NT2/D1 (cell line): ENCODE measurements around the gene NSDHL.

ENCODE experiments used
- DNase-seq: peaks from one replicate; pipeline ENCODE4 v3.0.0-alpha.2; 2011; ENCODE audit warnings: low read depth, low spot score
- H3K27me3 ChIP-seq: 2 replicates; pipeline ENCODE4 v1.6.0; 2011; ENCODE audit warnings: mild to moderate bottlenecking; ENCODE audit not compliant: insufficient read length, insufficient read depth
- H3K36me3 ChIP-seq: 2 replicates; pipeline ENCODE4 v1.6.1; 2011; ENCODE audit warnings: mild to moderate bottlenecking, low read length, mixed read lengths; ENCODE audit not compliant: insufficient read depth, insufficient read length
- H3K4me1 ChIP-seq: 2 replicates; pipeline ENCODE4 v1.5.1; 2011; ENCODE audit not compliant: insufficient read depth, insufficient read length
- H3K4me3 ChIP-seq: 2 replicates; pipeline ENCODE4 v1.5.1; 2011; ENCODE audit warnings: low read depth; ENCODE audit not compliant: insufficient read length
- H3K9ac ChIP-seq: 2 replicates; pipeline ENCODE4 v1.6.0; 2011; ENCODE audit warnings: low read depth; ENCODE audit not compliant: insufficient read length
- H3K9me3 ChIP-seq: 2 replicates; pipeline ENCODE4 v1.5.1; 2011; ENCODE audit warnings: mild to moderate bottlenecking, low read length; ENCODE audit not compliant: insufficient read depth
- SUZ12 ChIP-seq: IDR thresholded peaks from 2 replicates; pipeline ENCODE4 v1.6.1; 2011; ENCODE audit not compliant: insufficient read length, insufficient read depth; ENCODE audit errors: extremely low read depth
- YY1 ChIP-seq: IDR thresholded peaks from 2 replicates; pipeline ENCODE4 v1.6.1; 2011; ENCODE audit not compliant: insufficient read length, insufficient read depth
- ZNF274 ChIP-seq: IDR thresholded peaks from 2 replicates; pipeline ENCODE4 v1.6.1; 2011; ENCODE audit warnings: mild to moderate bottlenecking, low read depth, low read length

Gene NSDHL

DNA sequence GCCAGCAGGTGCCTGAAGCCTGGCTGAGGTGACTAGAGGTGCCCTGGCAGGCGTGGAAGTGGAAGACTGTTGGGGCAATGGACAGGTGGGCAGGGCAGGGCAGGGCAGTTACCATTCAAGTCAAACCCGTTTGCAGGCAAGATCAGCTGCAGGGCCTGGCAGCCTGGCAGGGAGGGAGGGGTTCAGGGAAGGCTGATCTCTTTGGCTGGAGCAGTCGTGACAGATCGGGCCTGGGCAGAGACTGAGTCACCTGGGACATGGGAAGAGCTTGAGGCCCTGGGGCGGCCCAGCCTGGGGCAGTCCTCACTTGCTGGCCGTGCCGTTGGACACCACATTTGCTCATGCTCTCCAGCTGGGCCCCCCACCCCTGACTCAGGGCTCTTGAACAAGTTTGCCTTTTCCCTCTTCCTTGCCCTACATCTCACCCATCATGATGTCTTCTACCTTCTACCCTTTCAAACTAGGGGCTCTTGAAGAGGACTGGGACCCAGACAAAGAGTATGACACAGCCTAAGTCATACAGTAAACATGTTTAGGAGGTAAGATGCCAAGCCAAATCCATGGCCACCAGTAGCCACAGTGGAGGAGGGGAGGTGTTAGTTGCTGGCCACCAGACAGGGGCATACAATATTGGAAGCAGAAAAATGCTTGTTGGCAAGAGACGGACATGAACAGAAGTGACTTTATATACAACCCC lies 65.0 kb downstream of the NSDHL start:
- DNase-seq, result no peak
- Histone ChIP-seq H3K9me3 (no peaks in the 10 kb centered on the region), H3K36me3 (no peaks in the 10 kb centered on the region), H3K27me3 (no peaks in the 10 kb centered on the region), H3K9ac (no peak overlapping the region), H3K4me3 (no peak overlapping the region), H3K4me1 (peaks cover 2% of the 10 kb centered on the region)
- TF ChIP-seq YY1, result no peak
- TF ChIP-seq SUZ12, result no peak
- TF ChIP-seq ZNF274, result no peak

DNA sequence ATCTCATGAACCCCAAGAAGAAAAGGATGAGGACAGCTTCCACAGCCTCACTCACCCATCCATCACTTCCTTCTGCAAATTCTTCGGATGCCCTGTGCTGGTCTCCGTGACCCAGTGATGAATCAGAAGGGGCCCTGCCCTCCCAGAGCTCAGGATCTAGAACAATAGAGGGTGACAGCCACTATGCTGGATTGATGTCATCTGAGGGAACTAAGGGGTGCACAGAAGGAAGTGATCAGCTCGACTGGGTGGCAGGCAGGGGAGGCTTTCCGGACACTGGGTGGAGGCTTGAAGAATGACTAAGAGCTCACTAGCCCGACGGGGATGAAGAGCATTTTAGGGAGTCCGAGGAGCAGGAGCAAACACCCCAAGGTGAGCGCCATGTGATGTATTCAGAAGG lies 65.6 kb downstream of the NSDHL start:
- Histone ChIP-seq H3K27me3 (no peaks in the 10 kb centered on the region), H3K9ac (no peak overlapping the region), H3K36me3 (no peaks in the 10 kb centered on the region), H3K9me3 (no peaks in the 10 kb centered on the region), H3K4me1 (peaks cover 2% of the 10 kb centered on the region), H3K4me3 (no peak overlapping the region)
- no peak for DNase-seq
- TF ChIP-seq YY1, result no peak
- TF ChIP-seq SUZ12, result no peak
- TF ChIP-seq ZNF274, result no peak

DNA sequence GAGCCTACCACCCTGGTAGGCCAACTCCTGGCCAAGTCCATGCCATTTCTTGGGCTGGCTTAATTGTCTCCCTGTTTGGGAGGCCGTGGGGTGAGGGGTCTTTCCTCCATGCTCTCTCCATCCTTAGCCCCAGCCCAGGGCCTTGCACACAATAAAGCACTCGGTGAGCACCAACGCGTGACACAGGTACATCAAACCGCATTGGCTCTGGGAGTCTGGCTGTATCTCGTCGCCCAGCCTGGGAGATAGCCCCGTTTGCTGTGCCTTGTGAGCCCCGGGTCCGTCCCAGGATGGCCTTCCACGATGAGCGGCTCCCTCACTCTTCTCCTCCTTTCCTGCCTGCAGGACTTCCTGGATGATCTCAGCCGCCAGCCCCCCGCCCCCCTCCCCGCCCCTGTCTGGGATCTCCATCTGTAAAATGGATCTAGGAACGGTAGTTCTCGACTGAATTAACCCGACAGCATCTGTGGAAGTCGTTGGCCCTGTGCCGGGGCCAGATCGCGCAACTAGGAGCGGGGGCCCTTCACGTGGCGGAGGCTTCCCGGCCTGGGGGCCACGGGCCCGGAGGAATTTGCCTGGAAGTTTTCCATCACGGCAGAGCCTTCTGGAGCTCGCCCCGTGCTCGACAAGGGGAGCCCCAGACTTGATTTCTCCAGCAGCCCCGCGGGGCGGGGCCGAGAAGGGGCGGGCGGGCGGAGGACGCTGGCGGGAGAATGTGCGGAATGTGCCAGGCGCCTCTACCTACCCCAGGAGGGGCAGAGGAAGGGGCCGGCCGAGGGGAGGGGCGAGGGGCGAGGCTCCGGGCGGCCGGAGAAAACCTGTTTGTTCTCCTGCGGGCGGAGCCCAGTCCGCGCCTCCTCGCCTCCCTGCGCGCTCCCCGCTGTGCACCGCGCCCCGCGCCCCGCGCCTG lies 66.6 kb downstream of the NSDHL start, which contains the start of gene ZNF185:
TSS of gene ZNF185 (plus strand) at position 846 of the 910 bp plus-strand sequence. CDS start 16,423 bp downstream, outside the sequence.
- H3K4me1 ChIP-seq, result peaks cover 2% of the 10 kb centered on the region
- H3K36me3 ChIP-seq, result no peaks in the 10 kb centered on the region
- peak within 1 kb of the TSS; percentile 64 for H3K9ac ChIP-seq
- H3K4me3 ChIP-seq, result peak within 1 kb of the TSS; percentile 36
- peak; percentile 47 for DNase-seq
- H3K27me3 ChIP-seq, result no peaks in the 10 kb centered on the region
- no peaks in the 10 kb centered on the region for H3K9me3 ChIP-seq
- TF ChIP-seq YY1 (no peak), SUZ12 (no peak), ZNF274 (no peak)

DNA sequence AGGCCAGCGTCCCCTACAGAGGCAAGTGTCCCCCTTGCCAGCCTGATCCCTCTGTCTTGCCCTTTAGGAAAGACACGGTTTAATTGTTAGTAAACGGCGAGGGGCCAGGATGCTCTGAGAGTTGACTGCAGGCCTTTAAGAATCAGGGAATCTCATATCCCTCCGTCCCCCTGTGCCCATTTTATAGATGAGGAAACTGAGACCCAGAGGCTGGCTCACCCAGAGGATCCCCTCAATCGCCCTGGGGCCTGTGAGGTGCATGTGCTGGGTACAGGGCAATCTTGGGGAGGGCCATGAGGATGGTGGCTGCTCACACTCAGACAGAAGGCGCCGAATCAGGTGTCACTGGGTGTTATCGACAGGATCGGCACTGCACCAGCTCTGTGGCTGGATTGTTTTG lies 67.6 kb downstream of the NSDHL start:
- peak overlapping the region; percentile 36 for H3K9ac ChIP-seq
- TF ChIP-seq ZNF274 (no peak), YY1 (no peak), SUZ12 (no peak)
- H3K27me3 ChIP-seq, result no peaks in the 10 kb centered on the region
- H3K36me3 ChIP-seq, result no peaks in the 10 kb centered on the region
- H3K4me1 ChIP-seq, result peaks cover 2% of the 10 kb centered on the region
- no peak for DNase-seq
- no peaks in the 10 kb centered on the region for H3K9me3 ChIP-seq
- peak overlapping the region; percentile 36 for H3K4me3 ChIP-seq

DNA sequence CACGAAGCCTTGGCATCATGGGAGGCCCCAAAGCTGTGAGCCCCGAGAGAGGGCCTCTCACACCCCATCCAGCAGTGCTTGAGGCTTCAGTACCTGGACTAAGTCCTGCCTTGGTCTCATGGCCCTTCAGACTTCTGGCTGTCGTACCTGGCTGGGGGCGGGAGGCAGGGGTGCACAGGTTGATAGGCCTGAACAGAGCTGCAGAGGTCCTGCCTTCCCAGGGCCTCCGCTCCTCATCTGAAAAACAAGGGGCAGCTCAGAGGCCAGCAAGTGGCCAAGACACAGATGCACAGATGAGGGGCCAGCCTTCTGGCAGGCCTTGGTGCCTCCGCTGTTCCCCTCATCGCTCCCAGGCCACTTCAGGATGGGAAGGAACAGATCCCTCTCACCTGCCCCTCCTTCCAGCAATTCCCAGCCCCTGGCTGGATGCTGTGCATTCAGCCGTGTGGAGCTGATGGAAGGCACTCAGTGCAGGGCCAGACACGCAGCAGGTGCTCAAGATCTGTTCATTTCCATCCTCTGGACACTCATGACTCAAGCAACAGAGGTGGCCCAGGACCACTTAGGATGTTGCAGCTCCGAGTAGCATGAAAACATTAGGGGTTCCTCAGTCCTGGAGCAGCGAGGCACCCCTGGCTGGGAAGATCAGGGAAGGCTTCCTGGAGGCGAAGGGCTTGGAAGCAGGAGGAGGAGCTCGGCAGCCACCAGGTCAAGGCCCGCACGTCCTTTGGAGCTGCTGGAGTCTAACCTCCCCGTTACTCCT lies 68.4 kb downstream of the NSDHL start:
- no peak for DNase-seq
- Histone ChIP-seq H3K4me1 (peaks cover 2% of the 10 kb centered on the region), H3K27me3 (no peaks in the 10 kb centered on the region)

DNA sequence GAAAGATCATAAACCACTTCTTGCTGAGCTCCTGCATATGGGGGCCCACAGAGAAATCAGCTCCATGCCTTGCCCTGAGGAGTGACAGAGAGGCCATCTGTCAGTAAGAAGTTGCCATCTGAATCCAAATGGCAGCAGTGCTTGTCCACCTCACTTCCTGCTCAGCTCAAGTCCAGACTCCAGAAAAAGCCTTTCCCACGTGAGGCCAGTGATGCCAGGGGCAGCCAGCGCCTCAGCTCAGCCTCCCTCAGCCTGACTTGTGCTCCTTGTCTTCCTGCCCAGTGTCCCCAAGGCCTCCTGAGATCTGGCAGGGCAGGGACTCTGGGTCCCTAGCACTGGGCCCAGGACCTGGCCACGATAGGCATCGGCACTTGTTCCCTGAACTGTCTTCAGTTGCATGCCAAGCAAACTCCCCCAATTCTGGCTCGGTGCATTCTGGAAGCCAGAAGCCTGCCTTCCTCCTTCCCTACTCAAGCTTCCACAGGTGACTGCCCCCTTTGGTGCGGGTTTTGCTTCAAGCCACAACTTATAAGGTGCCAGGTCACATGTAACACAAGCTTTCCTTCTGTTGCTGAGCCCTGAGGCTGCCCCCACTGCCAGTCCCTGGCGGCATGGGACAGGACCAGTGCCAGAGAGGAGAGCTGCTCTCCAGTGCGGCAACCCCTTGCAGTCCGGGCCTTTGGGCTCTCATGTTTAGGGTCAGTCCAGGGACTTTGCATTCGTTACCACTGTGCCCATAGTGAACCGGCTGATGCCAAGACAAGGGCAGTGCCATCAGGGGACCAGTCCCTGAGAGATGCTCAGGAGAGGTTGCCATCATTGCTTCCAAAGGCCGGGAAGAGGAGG lies 69.2 kb downstream of the NSDHL start:
- DNase-seq, result no peak
- Histone ChIP-seq H3K4me3 (no peak overlapping the region), H3K4me1 (peaks cover 4% of the 10 kb centered on the region), H3K9me3 (no peaks in the 10 kb centered on the region), H3K9ac (no peak overlapping the region), H3K36me3 (no peaks in the 10 kb centered on the region), H3K27me3 (no peaks in the 10 kb centered on the region)
- TF ChIP-seq ZNF274 (no peak), SUZ12 (no peak), YY1 (no peak)

More for the DNA sequence above, 68.4 kb downstream of the NSDHL start:
- Histone ChIP-seq H3K9ac (no peak overlapping the region), H3K36me3 (no peaks in the 10 kb centered on the region), H3K9me3 (no peaks in the 10 kb centered on the region), H3K4me3 (no peak overlapping the region)
- TF ChIP-seq ZNF274 (no peak), SUZ12 (no peak), YY1 (no peak)
